Esophagus muscularis mucosa (tissue), 3 donors: Measurements from ENCODE around the gene ST3GAL2.

Source experiments
- CTCF ChIP-seq, 3 experiments: fragments of 200-600 bp in 2 of 3; fragments of 450-650 bp in 1 of 3; sonication (generic) in 2 of 3; IDR thresholded peaks; one replicate each; pipeline ENCODE4 v1.5.1; 2017 to 2019; ENCODE audit warnings: antibody characterized with exemption in 3 of 3, mild to moderate bottlenecking in 2 of 3, moderate library complexity in 1 of 3
- POLR2AphosphoS5 ChIP-seq, 2 donors: sonication (generic); formaldehyde crosslinking; IDR thresholded peaks; one replicate each; pipeline ENCODE4 v1.6.1; 2017; ENCODE audit warnings: antibody characterized with exemption in 2 of 2

GRCh38 chr16:70438969-70439862, at the start of gene ST3GAL2:
- TF ChIP-seq POLR2AphosphoS5 (IDR thresholded peaks at IDR 0.05) (peak; percentile 50 to 67), CTCF (IDR thresholded peaks at IDR 0.05) (peak in 1 of 3 experiments; percentile 14)
